Activated CD8-positive, alpha-beta memory T cell treated with anti-CD3 and anti-CD28 coated beads for 48 hours (primary cell): ENCODE data around the gene APAF1.

Source experiments
- DNase-seq, 3 experiments: peaks; one replicate each; pipeline ENCODE4 v3.0.0-alpha.2; 2020; ENCODE audit warnings: low read depth in 2 of 3, low spot score in 2 of 3

Gene APAF1

GRCh38 chr12:98721204-98721702, 76.2 kb downstream of the APAF1 start:
- no peak for DNase-seq

GRCh38 chr12:98724384-98725155, 79.5 kb downstream of the APAF1 start:
- DNase-seq = no peak

- DNase-seq = no peak
Measured at GRCh38 chr12:98725476-98726247, 80.6 kb downstream of the APAF1 start.

- DNase-seq = no peak
Measured at GRCh38 chr12:98727196-98727595, 82.1 kb downstream of the APAF1 start.

GRCh38 chr12:98730412-98730811, 85.3 kb downstream of the APAF1 start:
- DNase-seq = no peak

- DNase-seq = no peak
Measured at GRCh38 chr12:98733667-98734350, 88.7 kb downstream of the APAF1 start.

- DNase-seq = no peak
Measured at GRCh38 chr12:98735821-98736220, 90.7 kb downstream of the APAF1 start.

GRCh38 chr12:98736352-98737321, 91.5 kb downstream of the APAF1 start:
- DNase-seq = no peak

- no peak for DNase-seq
Measured at GRCh38 chr12:98737322-98737712, 92.2 kb downstream of the APAF1 start.

GRCh38 chr12:98738002-98738401, 92.9 kb downstream of the APAF1 start:
- no peak for DNase-seq

GRCh38 chr12:98738539-98738938, 93.4 kb downstream of the APAF1 start:
- DNase-seq = no peak

- DNase-seq = no peak
Measured at GRCh38 chr12:98740751-98741150, 95.7 kb downstream of the APAF1 start.

GRCh38 chr12:98741196-98741555, 96.1 kb downstream of the APAF1 start:
- peak in 1 of 3 experiments; percentile 20 for DNase-seq

GRCh38 chr12:98741556-98742265, 96.6 kb downstream of the APAF1 start:
- DNase-seq = no peak

- no peak for DNase-seq
Measured at GRCh38 chr12:98743362-98743953, 98.4 kb downstream of the APAF1 start.

- no peak for DNase-seq
Measured at GRCh38 chr12:98744680-98745079, 99.6 kb downstream of the APAF1 start.

- DNase-seq = no peak
Measured at GRCh38 chr12:98745578-98746391, 100.7 kb downstream of the APAF1 start.

- DNase-seq = no peak
Measured at GRCh38 chr12:98748463-98748862, 103.4 kb downstream of the APAF1 start.

- no peak for DNase-seq
Measured at GRCh38 chr12:98750511-98750910, 105.4 kb downstream of the APAF1 start.
